Skeletal muscle cell (primary cell): ENCODE results near the gene SLC1A2.
A peak's percentile ranks its signal among the peaks of the same experiment; 100 is the strongest.

Experiments used
- DNase-seq: peaks from one replicate; pipeline ENCODE4 v3.0.0-alpha.2; 2010; ENCODE audit warnings: low read depth
- H3K4me3 ChIP-seq: 2 replicates; pipeline ENCODE4 v1.5.1; 2011; ENCODE audit warnings: low read depth, mild to moderate bottlenecking, control low read depth, low read length, moderate library complexity

The SLC1A2 gene

DNA sequence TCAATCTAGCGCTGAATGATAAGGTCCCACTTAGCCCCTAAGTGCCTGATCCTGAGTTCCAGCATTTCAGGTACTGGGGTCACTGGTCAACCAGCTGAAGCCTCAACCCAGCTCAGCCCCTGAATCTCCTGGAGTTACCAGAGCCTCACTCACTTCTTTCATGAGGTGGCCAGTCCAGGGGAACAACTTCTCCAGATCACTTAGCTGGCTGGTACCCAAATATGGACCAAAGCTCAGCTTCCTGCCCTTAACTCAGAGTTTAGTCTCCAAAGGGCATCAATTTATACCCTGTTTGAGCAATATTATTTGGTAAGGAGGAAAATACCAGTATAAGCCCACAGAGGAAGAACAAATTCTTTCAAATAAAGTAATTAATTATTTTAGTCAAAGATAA lies 105.6 kb downstream of the SLC1A2 start:
- no peak for DNase-seq
- no peak overlapping the region for H3K4me3 ChIP-seq

DNA sequence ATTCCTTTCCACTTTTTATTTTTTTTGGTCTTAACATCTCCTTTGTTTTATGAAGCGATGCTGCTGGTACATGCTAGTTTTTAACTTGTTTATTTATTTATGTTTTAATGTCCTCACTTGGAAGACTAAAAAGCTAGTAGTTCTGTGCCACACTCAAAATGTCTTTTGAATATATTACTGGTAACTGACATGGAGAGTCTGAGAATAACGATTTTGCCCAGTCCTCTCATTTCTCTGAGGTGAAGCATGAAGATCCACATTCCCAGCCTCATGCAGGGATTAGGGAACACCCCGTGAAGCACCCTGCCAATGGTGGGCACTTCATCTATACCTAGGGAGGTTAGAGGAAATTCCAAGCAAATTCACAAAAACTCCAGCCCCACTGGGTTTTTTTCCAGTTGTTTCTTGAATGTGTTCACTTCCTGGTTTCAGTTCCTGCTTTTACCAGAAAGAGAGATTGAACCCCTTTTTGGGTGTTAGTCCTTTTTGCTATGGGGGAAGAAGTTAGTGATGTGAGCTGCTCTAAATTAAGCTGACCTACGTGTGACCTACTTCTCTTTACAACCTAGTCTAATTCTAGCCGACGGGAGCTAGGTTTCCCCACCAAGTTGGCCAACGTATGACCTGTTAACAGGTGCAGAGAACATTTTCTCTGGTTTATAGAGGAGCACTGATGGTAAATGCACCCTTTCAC lies 106.1 kb downstream of the SLC1A2 start:
- no peak overlapping the region for H3K4me3 ChIP-seq
- no peak for DNase-seq

DNA sequence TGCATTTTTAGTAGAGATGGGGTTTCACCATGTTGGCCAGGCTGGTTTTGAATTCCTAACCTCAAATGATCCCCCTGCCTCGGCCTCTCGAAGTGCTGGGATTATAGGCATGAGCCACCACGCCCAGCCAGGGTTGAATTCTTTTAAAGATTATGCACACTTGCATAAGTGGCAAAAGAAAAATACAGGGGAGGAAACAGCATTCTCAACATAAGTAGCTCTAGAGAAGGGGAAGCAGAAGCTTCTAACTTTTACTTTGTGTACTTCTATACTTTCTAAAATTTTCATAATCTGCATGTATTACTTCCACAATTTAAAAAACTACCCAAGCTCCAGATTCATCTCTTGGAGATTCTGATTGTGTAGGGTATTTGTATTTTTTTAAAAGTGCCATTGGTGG lies 108.0 kb downstream of the SLC1A2 start:
- DNase-seq: no peak
- H3K4me3 ChIP-seq: no peak overlapping the region

DNA sequence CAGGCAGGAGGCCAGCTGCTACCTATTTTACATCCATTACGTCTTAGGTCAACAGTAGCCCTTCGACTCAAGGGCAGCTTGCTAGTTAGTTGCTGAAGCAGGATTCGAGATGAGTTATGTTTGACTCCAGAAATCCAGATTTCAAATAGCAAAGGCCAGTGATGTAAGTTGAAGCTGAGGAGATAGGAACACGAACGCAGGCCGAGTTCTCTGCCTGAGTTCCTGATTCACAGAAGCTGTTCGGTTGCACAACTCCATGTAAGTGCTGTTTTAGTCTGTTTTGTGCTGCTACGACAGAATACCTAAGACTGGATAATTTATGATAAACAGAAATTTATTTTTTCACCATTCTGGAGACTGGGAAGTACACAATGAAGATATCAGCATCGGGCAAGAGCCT lies 111.2 kb downstream of the SLC1A2 start:
- no peak for DNase-seq
- no peak overlapping the region for H3K4me3 ChIP-seq

DNA sequence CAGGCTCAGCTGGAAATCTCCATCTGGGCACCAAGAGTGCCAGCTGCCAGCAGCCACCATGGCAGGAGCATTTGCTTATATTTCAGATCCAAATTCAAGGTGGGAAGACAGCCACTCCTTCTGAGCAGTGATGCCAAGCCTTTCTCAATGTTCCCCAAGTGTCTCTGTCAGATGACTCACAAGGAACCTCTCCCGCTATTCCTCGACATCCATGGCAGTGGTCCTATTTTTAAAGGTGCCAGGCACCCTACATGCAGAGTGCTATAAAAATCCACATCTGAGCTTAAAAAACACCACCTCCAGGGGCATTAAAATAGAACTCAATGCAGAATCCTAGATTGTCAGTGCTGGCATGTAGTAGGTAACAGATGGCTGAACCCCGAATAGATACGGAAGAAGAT lies 112.1 kb downstream of the SLC1A2 start:
- no peak for DNase-seq
- no peak overlapping the region for H3K4me3 ChIP-seq

DNA sequence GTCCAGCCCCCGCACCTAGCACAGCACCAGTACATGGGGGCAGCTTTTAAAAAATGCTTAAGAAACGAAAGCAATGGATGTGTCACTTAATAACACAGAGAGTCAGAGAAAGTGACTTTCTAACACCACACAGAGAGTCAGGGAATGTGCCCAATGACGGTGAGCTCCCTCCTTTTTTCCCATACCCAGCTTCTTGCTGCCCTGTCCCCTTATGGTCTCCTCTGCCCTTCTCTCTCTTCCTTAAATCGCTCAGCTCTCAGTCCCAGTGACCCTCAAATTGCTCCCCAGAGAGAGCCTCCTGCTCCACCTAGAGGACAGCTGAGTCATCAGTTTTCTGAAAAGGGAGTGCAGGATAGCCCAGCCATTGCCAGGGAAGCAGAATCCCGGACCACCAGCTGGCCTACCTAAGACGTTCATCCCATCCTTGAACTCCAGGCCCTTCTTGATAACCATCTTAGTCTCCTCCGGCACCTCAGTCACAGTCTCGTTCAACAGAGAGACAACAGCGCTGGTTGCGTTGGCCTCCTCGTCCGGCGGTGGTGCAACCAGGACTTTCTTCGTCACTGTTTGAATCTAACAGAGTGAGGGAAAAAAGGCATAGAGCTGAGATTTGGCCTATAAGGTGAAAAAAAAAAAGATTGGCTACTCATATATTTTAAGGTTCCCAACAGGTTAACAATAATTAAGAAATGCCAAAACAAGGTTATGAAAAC lies 113.5 kb downstream of the SLC1A2 start:
- no peak overlapping the region for H3K4me3 ChIP-seq

DNA sequence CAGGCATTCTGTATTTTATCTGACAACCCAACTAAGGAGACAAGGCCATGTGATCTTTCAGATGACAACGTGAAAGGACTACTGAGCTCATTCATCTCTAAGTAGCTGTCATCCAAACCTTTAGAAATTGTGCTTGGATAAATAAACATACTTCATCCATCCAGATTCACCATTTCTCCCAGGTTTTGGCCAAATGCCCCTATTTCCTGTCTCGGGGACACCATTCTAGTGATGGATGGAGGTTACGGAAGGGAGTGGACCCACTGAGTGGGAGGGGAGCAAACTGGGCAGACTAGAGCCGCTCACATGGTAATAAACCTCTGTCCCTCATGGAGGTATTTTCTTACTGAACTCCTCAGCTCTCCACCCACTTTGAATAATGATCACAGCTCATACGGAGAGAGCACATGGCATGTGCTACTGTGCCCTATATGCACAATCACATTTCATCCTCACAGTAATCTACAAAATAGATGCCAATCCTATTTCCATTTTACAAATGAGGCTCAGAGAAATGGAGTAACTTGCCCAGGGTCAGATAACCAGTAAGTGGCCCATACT lies 114.4 kb downstream of the SLC1A2 start:
- H3K4me3 ChIP-seq: no peak overlapping the region
- DNase-seq: no peak

More for the DNA sequence above, 113.5 kb downstream of the SLC1A2 start:
- no peak for DNase-seq

DNA sequence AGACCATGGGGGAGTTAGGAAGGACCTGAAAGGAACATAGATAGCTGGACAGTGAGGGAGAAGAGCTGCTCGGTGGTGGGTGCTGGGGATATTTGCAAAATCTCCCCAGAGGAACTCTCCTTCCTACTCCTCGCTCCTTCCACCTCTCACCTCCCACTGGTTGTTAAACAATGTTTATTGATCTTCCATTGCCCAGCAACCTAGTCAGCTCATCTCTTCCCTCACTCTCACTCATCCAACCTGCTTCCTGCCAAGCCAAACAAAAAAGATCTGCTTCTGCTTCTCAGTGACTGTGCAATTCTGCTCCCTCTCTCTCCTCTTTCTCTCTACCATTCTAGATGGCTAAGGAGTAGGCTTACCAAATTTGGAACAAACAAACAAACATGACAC lies 115.0 kb downstream of the SLC1A2 start:
- no peak overlapping the region for H3K4me3 ChIP-seq
- DNase-seq: peak; percentile 53

DNA sequence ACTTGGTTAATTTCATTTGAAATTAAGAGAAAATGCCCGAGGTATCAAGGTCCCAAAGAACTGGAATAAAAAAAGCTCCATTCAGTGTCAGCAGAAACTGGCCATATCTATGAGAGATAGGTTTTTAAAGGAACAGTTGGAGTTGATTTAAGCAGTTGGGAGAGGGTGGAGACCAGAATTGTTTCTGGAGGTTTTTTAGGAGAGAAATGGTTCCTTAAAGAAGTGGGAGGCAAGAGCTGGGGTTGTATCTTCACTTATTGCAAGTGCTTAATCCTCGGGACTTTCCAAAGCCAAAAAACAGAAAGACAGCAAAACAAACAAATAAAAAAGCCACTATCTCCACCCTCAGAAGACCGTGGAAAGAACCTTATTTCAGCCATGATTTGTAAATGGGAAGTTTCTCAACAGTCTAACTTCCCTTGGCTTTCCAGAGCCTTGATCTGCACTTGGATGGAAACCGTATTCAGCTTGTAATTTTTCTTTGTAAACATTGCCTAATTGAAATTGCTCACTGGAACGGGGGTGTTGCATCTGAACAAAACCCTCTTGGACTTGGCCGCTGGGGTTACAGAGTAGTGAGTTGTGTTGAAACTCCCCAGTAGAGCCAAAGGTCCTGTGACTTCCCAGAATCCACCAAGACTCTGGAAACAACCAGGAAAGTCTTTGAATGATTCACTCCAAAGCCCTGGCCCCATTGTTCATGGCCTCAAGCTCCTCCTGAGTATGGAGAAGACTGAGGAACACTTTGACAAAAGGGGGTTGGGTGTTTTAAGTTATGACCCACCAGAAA lies 115.6 kb downstream of the SLC1A2 start:
- no peak overlapping the region for H3K4me3 ChIP-seq
- DNase-seq: peak; percentile 87

DNA sequence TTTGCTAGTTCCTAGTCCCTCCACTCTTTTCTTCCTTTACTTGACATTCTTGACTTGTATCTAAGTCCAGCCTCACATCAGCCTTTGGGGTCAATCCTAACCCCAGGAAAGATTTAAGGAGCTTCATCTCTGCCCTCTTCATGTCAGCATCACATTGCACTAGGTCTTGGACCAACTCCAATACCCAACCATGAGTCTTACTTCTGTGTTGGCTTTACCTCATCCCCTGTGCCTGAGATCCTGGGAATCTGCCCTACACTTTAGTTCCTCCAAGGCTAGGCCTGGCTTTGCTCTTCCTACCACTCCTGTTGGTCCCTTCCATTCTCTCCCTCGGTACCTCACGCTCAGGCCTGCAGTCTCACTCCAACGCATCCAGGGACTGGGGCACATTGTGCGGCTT lies 117.0 kb downstream of the SLC1A2 start:
- no peak overlapping the region for H3K4me3 ChIP-seq
- no peak for DNase-seq

DNA sequence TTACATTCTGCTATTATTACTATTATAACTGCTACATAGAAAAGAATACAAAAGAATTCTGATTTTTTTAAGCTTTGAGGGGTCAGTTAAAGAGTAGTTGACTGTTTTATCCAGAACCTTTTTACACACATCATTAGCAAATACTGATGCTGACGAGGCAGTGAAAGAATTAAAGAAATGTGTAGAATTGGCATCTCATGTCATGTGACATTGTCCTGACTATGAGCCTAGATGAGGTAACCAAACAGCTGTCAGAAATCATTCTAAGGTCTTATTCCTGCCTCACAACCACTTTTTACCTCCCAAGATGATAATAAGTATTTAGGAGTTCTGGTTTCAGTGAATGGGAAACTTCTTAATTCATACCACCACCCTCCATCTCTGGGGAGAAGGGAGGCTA lies 121.0 kb downstream of the SLC1A2 start:
- no peak overlapping the region for H3K4me3 ChIP-seq
- DNase-seq: no peak

DNA sequence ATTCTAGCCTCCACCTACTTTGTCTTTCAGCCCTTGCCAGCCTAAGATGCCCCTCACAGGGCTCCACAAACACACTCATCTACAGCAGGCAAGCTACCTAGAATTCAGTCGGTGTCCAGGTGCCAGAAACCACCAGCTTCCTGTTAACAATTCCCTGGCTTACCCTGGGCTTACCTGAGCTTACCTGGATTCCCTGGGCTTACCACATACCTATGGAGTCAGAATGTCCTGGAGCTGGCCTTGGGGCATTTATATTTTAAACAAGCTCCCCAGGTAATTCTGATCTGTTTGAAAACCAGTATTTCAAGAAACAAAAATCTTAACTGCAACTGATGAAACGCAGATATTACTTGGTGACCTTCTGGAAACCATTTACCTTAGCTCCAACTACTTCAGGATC lies 123.6 kb downstream of the SLC1A2 start:
- DNase-seq: no peak
- H3K4me3 ChIP-seq: no peak overlapping the region

DNA sequence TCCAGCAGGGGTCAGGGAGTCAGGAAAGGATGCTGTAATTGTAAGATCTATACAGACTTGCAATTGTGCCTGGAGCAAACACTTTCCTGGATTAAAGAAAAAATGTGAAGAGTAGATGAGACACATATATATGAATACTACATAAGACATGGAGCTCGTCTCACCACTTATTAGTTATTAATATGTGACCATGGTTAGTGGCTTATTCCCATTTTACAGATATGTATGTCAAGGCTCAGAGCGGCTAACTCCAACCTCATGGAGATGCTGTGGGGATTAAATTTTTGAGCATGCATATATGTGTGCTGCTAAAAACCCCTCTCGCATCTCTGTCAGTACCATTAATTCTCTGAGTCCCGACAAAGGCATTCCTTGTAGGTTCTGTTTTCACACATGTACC lies 125.7 kb downstream of the SLC1A2 start:
- no peak overlapping the region for H3K4me3 ChIP-seq
- no peak for DNase-seq

DNA sequence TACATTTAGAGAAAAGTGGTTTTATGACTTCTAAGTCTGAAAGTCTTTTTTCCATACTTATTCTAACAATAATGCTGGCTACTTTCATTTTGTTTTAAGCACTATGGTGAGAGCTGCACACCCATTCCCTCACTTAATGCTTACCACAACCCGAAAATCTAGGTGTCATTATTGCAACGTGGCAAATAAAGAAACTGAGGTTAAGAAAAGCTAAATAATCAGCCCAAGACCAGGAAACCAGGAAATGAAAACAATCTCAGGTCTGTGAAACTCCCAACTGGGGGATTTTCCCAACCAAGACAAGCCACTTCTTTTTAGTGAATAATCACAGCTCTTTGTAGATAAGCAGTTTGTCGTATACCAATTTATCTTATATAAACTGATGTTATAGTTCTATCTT lies 126.3 kb downstream of the SLC1A2 start:
- no peak for DNase-seq
- no peak overlapping the region for H3K4me3 ChIP-seq

DNA sequence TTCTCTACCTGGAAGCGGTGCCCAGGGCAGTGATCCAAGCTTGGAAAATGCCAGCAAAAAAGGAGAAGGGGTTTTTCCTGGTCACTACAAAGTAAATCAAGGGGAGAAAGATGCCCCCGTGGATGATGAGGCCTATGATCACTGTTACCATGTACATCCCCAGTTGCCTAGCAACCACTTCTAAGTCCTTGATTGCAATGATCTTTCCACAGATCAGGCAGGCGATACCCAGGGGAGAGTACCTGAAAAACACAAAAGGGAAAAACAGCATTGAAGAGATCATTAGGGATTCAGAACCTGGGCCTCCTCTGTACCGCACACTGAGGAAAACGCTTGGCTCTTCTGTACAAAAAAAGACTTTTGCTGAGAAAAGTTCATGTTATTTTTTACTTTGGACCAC lies 127.1 kb downstream of the SLC1A2 start:
- H3K4me3 ChIP-seq: no peak overlapping the region
- DNase-seq: no peak

DNA sequence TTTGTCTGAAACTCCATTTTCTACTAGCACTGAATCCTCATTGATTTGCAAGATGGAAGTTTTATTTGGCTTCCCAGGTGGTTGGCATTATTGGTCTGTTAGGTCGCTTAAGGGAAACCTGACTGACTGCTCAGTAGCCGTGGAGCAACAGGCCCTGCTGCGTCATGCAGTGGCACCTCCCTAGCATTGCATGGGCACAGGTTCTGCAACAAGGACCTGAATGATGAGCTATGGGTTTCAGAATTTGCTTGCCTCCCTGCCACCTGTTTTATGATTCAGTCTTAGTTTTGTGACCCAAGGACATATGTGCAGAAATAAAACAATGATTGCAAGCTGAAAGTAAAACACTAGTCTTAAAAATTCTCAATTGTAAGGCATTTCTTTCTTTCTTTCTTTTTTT lies 128.5 kb downstream of the SLC1A2 start:
- no peak overlapping the region for H3K4me3 ChIP-seq
- no peak for DNase-seq

DNA sequence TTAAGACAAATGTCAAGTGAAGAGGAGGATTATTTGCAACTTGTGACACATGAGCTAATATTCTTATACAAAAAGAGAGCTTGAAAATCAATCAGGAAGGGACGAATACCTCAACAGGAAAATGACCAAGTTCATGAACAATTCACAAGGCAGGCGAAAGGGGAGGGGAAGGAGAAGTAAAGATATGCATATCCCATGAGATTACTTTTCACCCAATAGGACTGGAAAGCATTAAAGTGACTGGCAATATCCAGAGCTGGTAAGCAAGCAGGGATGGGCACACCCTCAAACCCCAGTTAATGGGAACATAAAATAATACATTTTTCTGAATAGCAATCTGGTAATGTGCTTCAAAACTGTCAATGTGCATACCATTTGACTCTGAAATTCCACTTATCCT lies 129.5 kb downstream of the SLC1A2 start:
- no peak overlapping the region for H3K4me3 ChIP-seq
- DNase-seq: no peak

DNA sequence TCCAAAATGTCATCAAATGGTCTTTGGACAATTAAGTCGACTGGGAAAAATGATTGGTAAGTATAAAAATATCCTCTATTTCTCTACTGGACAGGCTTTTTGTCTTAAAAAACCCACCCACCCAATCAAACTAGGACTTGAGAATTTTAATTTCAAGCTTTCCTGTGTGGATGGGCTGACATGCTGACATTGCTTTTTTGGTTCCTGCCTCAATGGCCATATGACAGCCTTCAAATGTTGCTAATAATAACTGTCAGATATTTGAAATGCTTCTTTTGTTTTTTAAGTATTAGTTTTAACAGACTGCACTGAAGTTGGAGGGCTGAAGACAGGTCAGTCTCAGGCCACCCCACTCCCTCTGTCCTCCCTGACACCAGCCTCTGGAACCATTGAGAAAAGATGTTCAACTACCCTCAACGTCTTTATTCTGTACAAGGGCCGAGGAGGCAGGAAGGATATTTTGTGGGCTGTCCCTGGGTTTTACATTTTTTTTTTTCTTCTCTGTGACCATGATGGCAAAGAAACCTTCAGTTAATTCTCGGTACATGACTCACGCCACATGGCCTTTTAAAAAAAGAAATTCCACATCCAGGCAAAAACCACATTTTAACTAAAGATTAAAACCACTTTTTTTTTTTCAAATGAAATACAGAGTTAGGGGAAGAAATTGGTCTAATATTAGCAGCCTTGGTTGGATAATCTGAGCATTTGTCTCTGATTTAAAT lies 130.4 kb downstream of the SLC1A2 start:
- no peak for DNase-seq

DNA sequence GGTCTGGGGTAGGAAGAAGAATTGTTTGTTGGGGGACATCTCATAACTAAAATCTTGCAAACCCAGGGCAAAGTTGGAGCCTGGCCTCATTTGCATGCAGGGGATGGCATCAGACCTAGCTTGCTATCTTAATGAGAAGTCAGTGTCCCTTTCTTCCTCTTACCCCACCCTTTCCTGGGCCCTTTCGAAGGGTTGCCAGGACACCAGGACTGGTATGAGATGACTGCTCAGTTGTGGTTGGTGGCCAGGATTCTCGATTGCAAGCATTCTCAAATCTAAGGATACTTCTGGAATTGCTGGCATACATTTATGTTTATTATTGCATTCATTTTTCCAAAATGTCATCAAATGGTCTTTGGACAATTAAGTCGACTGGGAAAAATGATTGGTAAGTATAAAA lies 131.0 kb downstream of the SLC1A2 start:
- no peak overlapping the region for H3K4me3 ChIP-seq
- no peak for DNase-seq

More for the DNA sequence above, 130.4 kb downstream of the SLC1A2 start:
- no peak overlapping the region for H3K4me3 ChIP-seq
